Effector memory CD8-positive, alpha-beta T cell (primary cell): ENCODE measurements around the gene DPM3.

Experiments used
- ATAC-seq: fragments of 150-1000 bp; cut with Tn5 transposase; replicated peaks from 2 replicates; pipeline ENCODE4 v1.10.0; 2021; ENCODE audit warnings: mild to moderate bottlenecking, moderate library complexity
- DNase-seq, 3 experiments: peaks; one replicate each; pipeline ENCODE4 v3.0.0; 2021
- H3K27ac Mint-ChIP-seq, 2 donors: one replicate each; pipeline ENCODE4 v1.8.0; 2022; ENCODE audit warnings: mild to moderate bottlenecking in 2 of 2, mixed read lengths in 2 of 2, moderate library complexity in 2 of 2
- H3K27me3 Mint-ChIP-seq, 2 donors: one replicate each; pipeline ENCODE4 v1.8.0; 2022; ENCODE audit warnings: mixed read lengths in 2 of 2
- H3K36me3 Mint-ChIP-seq: one replicate; pipeline ENCODE4 v1.8.0; 2022; ENCODE audit warnings: mild to moderate bottlenecking, moderate library complexity, mixed read lengths; ENCODE audit not compliant: insufficient read depth
- H3K4me1 Mint-ChIP-seq, 2 donors: one replicate each; pipeline ENCODE4 v1.8.0; 2022; ENCODE audit warnings: low read depth in 2 of 2, mixed read lengths in 2 of 2
- H3K4me3 Mint-ChIP-seq, 2 donors: one replicate each; pipeline ENCODE4 v1.8.0; 2022; ENCODE audit warnings: mild to moderate bottlenecking in 2 of 2, mixed read lengths in 2 of 2, moderate library complexity in 2 of 2
- H3K9me3 Mint-ChIP-seq, 2 donors: one replicate each; pipeline ENCODE4 v1.8.0; 2022; ENCODE audit warnings: mixed read lengths in 2 of 2

The DPM3 gene

GRCh38 chr1:155179112-155180031 is 39.0 kb upstream of the DPM3 start:
- H3K9me3 Mint-ChIP-seq = no peaks in the 10 kb centered on the region
- peaks cover 21% of the 10 kb centered on the region for H3K36me3 Mint-ChIP-seq
- H3K27me3 Mint-ChIP-seq = no peaks in the 10 kb centered on the region
- H3K4me1 Mint-ChIP-seq = peaks cover 15 to 17% of the 10 kb centered on the region in 2 donors
- DNase-seq (no peak), ATAC-seq (no peak)
- no peak overlapping the region for H3K4me3 Mint-ChIP-seq
- H3K27ac Mint-ChIP-seq = peak overlapping the region in 1 of 2 donors; percentile 53

- no peak overlapping the region for H3K4me3 Mint-ChIP-seq
- ATAC-seq = no peak
- H3K27ac Mint-ChIP-seq = no peak overlapping the region
- no peaks in the 10 kb centered on the region for H3K9me3 Mint-ChIP-seq
- peaks cover 21% of the 10 kb centered on the region for H3K36me3 Mint-ChIP-seq
- no peak for DNase-seq
- peaks cover 21 to 23% of the 10 kb centered on the region in 2 donors for H3K4me1 Mint-ChIP-seq
- no peaks in the 10 kb centered on the region for H3K27me3 Mint-ChIP-seq
Observed at GRCh38 chr1:155178441-155179111, 38.2 kb upstream of the DPM3 start.

GRCh38 chr1:155177918-155178281 is 37.6 kb upstream of the DPM3 start:
- ATAC-seq (no peak), DNase-seq (no peak)
- Mint-ChIP-seq H3K36me3 (peaks cover 25% of the 10 kb centered on the region), H3K4me3 (no peak overlapping the region), H3K4me1 (peaks cover 27 to 30% of the 10 kb centered on the region in 2 donors), H3K27ac (peak overlapping the region in 1 of 2 donors; percentile 51), H3K9me3 (no peaks in the 10 kb centered on the region), H3K27me3 (no peaks in the 10 kb centered on the region)

GRCh38 chr1:155177192-155177917 is 37.0 kb upstream of the DPM3 start:
- H3K27me3 Mint-ChIP-seq = no peaks in the 10 kb centered on the region
- DNase-seq = no peak
- ATAC-seq = no peak
- H3K36me3 Mint-ChIP-seq = peaks cover 28% of the 10 kb centered on the region
- H3K9me3 Mint-ChIP-seq = no peaks in the 10 kb centered on the region
- H3K4me3 Mint-ChIP-seq = no peak overlapping the region
- H3K27ac Mint-ChIP-seq = peak overlapping the region in 1 of 2 donors; percentile 51
- H3K4me1 Mint-ChIP-seq = peaks cover 30 to 33% of the 10 kb centered on the region in 2 donors

GRCh38 chr1:155176544-155177071 is 36.3 kb upstream of the DPM3 start:
- Mint-ChIP-seq H3K27ac (no peak overlapping the region), H3K9me3 (no peaks in the 10 kb centered on the region), H3K4me3 (peak overlapping the region; percentile 39 to 54), H3K36me3 (peaks cover 35% of the 10 kb centered on the region), H3K4me1 (peaks cover 35 to 37% of the 10 kb centered on the region in 2 donors), H3K27me3 (no peaks in the 10 kb centered on the region)
- ATAC-seq = peak; percentile 35
- peak; percentile 83 to 84 (median 83) for DNase-seq

GRCh38 chr1:155175927-155176371 is 35.6 kb upstream of the DPM3 start:
- Mint-ChIP-seq H3K27me3 (no peaks in the 10 kb centered on the region), H3K27ac (no peak overlapping the region)

GRCh38 chr1:155175281-155175926 is 35.1 kb upstream of the DPM3 start:
- no peaks in the 10 kb centered on the region for H3K9me3 Mint-ChIP-seq

More at GRCh38 chr1:155175927-155176371, 35.6 kb upstream of the DPM3 start:
- Mint-ChIP-seq H3K4me3 (peak overlapping the region; percentile 39 to 54), H3K4me1 (peaks cover 35 to 37% of the 10 kb centered on the region in 2 donors), H3K9me3 (no peaks in the 10 kb centered on the region), H3K36me3 (peaks cover 35% of the 10 kb centered on the region)
- DNase-seq = no peak
- no peak for ATAC-seq

GRCh38 chr1:155174324-155175280 is 34.3 kb upstream of the DPM3 start:
- peaks cover 37 to 38% of the 10 kb centered on the region in 2 donors for H3K4me1 Mint-ChIP-seq
- DNase-seq = peak; percentile 34 to 38 (median 34)

More at GRCh38 chr1:155175281-155175926, 35.1 kb upstream of the DPM3 start:
- no peak for ATAC-seq
- peak overlapping the region; percentile 99 for H3K4me3 Mint-ChIP-seq
- H3K27me3 Mint-ChIP-seq = no peaks in the 10 kb centered on the region
- H3K36me3 Mint-ChIP-seq = peaks cover 41% of the 10 kb centered on the region
- H3K4me1 Mint-ChIP-seq = peaks cover 36 to 37% of the 10 kb centered on the region in 2 donors
- peak overlapping the region in 1 of 2 donors; percentile 99 for H3K27ac Mint-ChIP-seq
- no peak for DNase-seq

GRCh38 chr1:155173478-155174323 is 33.4 kb upstream of the DPM3 start, which contains the start of gene TRIM46:
TRIM46 (plus strand) TSS chr1:155173849; CDS start chr1:155173967, 118 bp downstream.
- Mint-ChIP-seq H3K27ac (peak within 1 kb of the TSS; percentile 99), H3K9me3 (no peaks in the 10 kb centered on the region), H3K27me3 (no peaks in the 10 kb centered on the region), H3K36me3 (peaks cover 45% of the 10 kb centered on the region), H3K4me1 (peaks cover 38% of the 10 kb centered on the region in 2 donors), H3K4me3 (peak within 1 kb of the TSS; percentile 99)
- ATAC-seq = peak; percentile 16
- DNase-seq = no peak

More at GRCh38 chr1:155174324-155175280, 34.3 kb upstream of the DPM3 start:
- Mint-ChIP-seq H3K36me3 (peaks cover 42% of the 10 kb centered on the region), H3K27ac (peak overlapping the region; percentile 78 to 99), H3K9me3 (no peaks in the 10 kb centered on the region), H3K27me3 (no peaks in the 10 kb centered on the region), H3K4me3 (peak overlapping the region; percentile 99)
- ATAC-seq = peak; percentile 4

GRCh38 chr1:155172732-155173477 is 32.6 kb upstream of the DPM3 start, which contains the start of gene KRTCAP2:
KRTCAP2 (minus strand) TSS chr1:155173304; CDS start chr1:155173224, 80 bp downstream.
- no peaks in the 10 kb centered on the region for H3K27me3 Mint-ChIP-seq
- DNase-seq = peak; percentile 89 to 92 (median 92)
- H3K36me3 Mint-ChIP-seq = peaks cover 44% of the 10 kb centered on the region
- peak within 1 kb of the TSS; percentile 99 for H3K27ac Mint-ChIP-seq
- H3K9me3 Mint-ChIP-seq = no peaks in the 10 kb centered on the region
- H3K4me1 Mint-ChIP-seq = peaks cover 39% of the 10 kb centered on the region in 2 donors
- peak; percentile 84 for ATAC-seq
- peak within 1 kb of the TSS; percentile 99 for H3K4me3 Mint-ChIP-seq
